HCT116 (cell line): ENCODE data around the gene TMPRSS3.

Experiments used
- ATF3 ChIP-seq: IDR thresholded peaks from 2 replicates; pipeline ENCODE4 v1.6.1; 2012
- CEBPB ChIP-seq: IDR thresholded peaks from 2 replicates; pipeline ENCODE4 v1.6.1; 2012; ENCODE audit warnings: low read depth
- CTCF ChIP-seq, 3 experiments: fragments of 200-600 bp in 1 of 3; sonication (generic) in 1 of 3; IDR thresholded peaks in 2 of 3; conservative IDR thresholded peaks in 1 of 3; 2 replicates each; pipeline ENCODE4 v1.5.1; 2012 to 2017; ENCODE audit warnings: low read depth in 2 of 3, low read length in 2 of 3, antibody characterized with exemption in 1 of 3, borderline replicate concordance in 1 of 3, control low read depth in 1 of 3, mild to moderate bottlenecking in 1 of 3, mixed read lengths in 1 of 3, mixed run types in 1 of 3, moderate library complexity in 1 of 3; ENCODE audit not compliant: insufficient read depth in 1 of 3
- ELF1 ChIP-seq: IDR thresholded peaks from 2 replicates; pipeline ENCODE4 v1.6.1; 2012; ENCODE audit warnings: low read depth, borderline replicate concordance
- EZH2 ChIP-seq: fragments of 200-600 bp; sonication (generic); IDR thresholded peaks from 2 replicates; pipeline ENCODE4 v1.6.1; 2017; ENCODE audit warnings: antibody characterized with exemption, mixed run types
- EZH2phosphoT487 ChIP-seq: fragments of 200-600 bp; IDR thresholded peaks from 2 replicates; pipeline ENCODE4 v1.6.1; 2018; ENCODE audit warnings: antibody characterized with exemption, borderline replicate concordance
- JUND ChIP-seq: IDR thresholded peaks from 2 replicates; pipeline ENCODE4 v1.6.1; 2012
- POLR2AphosphoS5 ChIP-seq: IDR thresholded peaks from 2 replicates; pipeline ENCODE4 v1.6.1; 2011; ENCODE audit warnings: mild to moderate bottlenecking, low read depth, low read length, moderate library complexity
- RAD21 ChIP-seq: IDR thresholded peaks from 2 replicates; pipeline ENCODE4 v1.6.1; 2012; ENCODE audit warnings: low read depth, mild to moderate bottlenecking
- REST ChIP-seq: IDR thresholded peaks from 2 replicates; pipeline ENCODE4 v1.6.1; 2012; ENCODE audit warnings: low read depth
- SP1 ChIP-seq: IDR thresholded peaks from 2 replicates; pipeline ENCODE4 v1.6.1; 2012; ENCODE audit warnings: low read depth
- YY1 ChIP-seq: IDR thresholded peaks from 2 replicates; pipeline ENCODE4 v1.6.1; 2011; ENCODE audit warnings: low read length, low read depth, moderate library complexity, mild to moderate bottlenecking; ENCODE audit not compliant: insufficient replicate concordance; ENCODE audit errors: extremely low read depth
- ZBTB33 ChIP-seq: IDR thresholded peaks from 2 replicates; pipeline ENCODE4 v1.6.1; 2011; ENCODE audit warnings: mild to moderate bottlenecking, low read length, moderate library complexity; ENCODE audit not compliant: insufficient replicate concordance; ENCODE audit errors: extremely low read depth

- no peak for TF ChIP-seq ATF3
- TF ChIP-seq CTCF (IDR thresholded peaks at IDR 0.05 in 2 of 3, conservative IDR thresholded peaks at IDR 0.05 in 1 of 3; ENCODE audit: borderline replicate concordance in 1 of 3, insufficient read depth in 1 of 3, low read depth in 2 of 3, low read length in 2 of 3), result no peak
- TF ChIP-seq CEBPB, result no peak
- no peak for TF ChIP-seq YY1
- TF ChIP-seq POLR2AphosphoS5, result no peak
- TF ChIP-seq REST, result no peak
- TF ChIP-seq EZH2, result no peak
- no peak for TF ChIP-seq EZH2phosphoT487
- TF ChIP-seq RAD21, result no peak
- TF ChIP-seq SP1, result no peak
- TF ChIP-seq JUND, result no peak
- no peak for TF ChIP-seq ELF1
- no peak for TF ChIP-seq ZBTB33
Observed at GRCh38 chr21:42411891-42412635, 16.2 kb upstream of the TMPRSS3 start.
